HepG2 (cell line): ENCODE measurements around the gene PANK4. TPM values are rescaled to one million over a fixed set of nuclear protein-coding genes. Genes with fewer than 3 reads are reported as not detected.

Experiments
- DRAP1 ChIP-seq: IDR thresholded peaks from 2 replicates; pipeline ENCODE4 v1.6.1; 2016; ENCODE audit warnings: missing genetic modification reagents, missing compliant biosample characterization
- E2F5 ChIP-seq: sonication (generic); formaldehyde crosslinking; conservative IDR thresholded peaks from 2 replicates; pipeline ENCODE4 v1.4.0; 2020; ENCODE audit warnings: missing genetic modification reagents
- ELF4 ChIP-seq: sonication (generic); formaldehyde crosslinking; IDR thresholded peaks from 2 replicates; pipeline ENCODE4 v1.5.0; 2020; ENCODE audit warnings: missing genetic modification reagents, mild to moderate bottlenecking, moderate library complexity, borderline replicate concordance
- HOXA9 ChIP-seq: sonication (generic); formaldehyde crosslinking; IDR thresholded peaks from 2 replicates; pipeline ENCODE4 v1.8.1; 2022; ENCODE audit warnings: missing genetic modification reagents, mild to moderate bottlenecking, moderate library complexity, borderline replicate concordance
- IRF2 ChIP-seq: IDR thresholded peaks from 2 replicates; pipeline ENCODE4 v1.6.1; 2018; ENCODE audit warnings: missing genetic modification reagents, missing compliant biosample characterization
- KDM5A ChIP-seq: fragments of 200-600 bp; sonication (generic); IDR thresholded peaks from 2 replicates; pipeline ENCODE4 v1.7.0; 2018; ENCODE audit warnings: antibody characterized with exemption, mild to moderate bottlenecking, low read length, borderline replicate concordance
- KLF15 ChIP-seq: sonication (generic); formaldehyde crosslinking; IDR thresholded peaks from 2 replicates; pipeline ENCODE4 v1.8.1; 2023; ENCODE audit warnings: borderline replicate concordance, mild to moderate bottlenecking, inconsistent platforms, missing genetic modification reagents, mixed read lengths
- NFYB ChIP-seq: sonication (generic); formaldehyde crosslinking; IDR thresholded peaks from 2 replicates; pipeline ENCODE4 v1.4.0; 2020; ENCODE audit warnings: missing genetic modification reagents
- NPAS2 ChIP-seq: sonication (generic); formaldehyde crosslinking; IDR thresholded peaks from 2 replicates; pipeline ENCODE4 v1.8.0; 2022; ENCODE audit warnings: mild to moderate bottlenecking, missing genetic modification reagents, borderline replicate concordance
- PLRG1 ChIP-seq: fragments of 450-650 bp; conservative IDR thresholded peaks from 2 replicates; pipeline ENCODE4 v1.6.1; 2016
- RARA ChIP-seq: IDR thresholded peaks from 2 replicates; pipeline ENCODE4 v1.6.1; 2016; ENCODE audit warnings: missing genetic modification reagents, missing compliant biosample characterization
- SAP130 ChIP-seq: IDR thresholded peaks from 2 replicates; pipeline ENCODE4 v1.6.1; 2016; ENCODE audit warnings: low read depth
- SPEN ChIP-seq: sonication (generic); formaldehyde crosslinking; IDR thresholded peaks from 2 replicates; pipeline ENCODE4 v1.5.1; 2020; ENCODE audit warnings: low read depth, mild to moderate bottlenecking, missing genetic modification reagents
- TCF7 ChIP-seq: sonication (generic); IDR thresholded peaks from 2 replicates; pipeline ENCODE4 v1.6.1; 2016; ENCODE audit warnings: antibody characterized with exemption, low read depth
- ZFAT ChIP-seq: sonication (generic); formaldehyde crosslinking; conservative IDR thresholded peaks from 2 replicates; pipeline ENCODE4 v1.8.1; 2023; ENCODE audit warnings: missing genetic modification reagents, inconsistent platforms
- ZNF20 ChIP-seq: sonication (generic); formaldehyde crosslinking; IDR thresholded peaks from 2 replicates; pipeline ENCODE4 v1.4.0; 2020; ENCODE audit warnings: mild to moderate bottlenecking, moderate library complexity, missing genetic modification reagents
- ZNF205 ChIP-seq: IDR thresholded peaks from 2 replicates; pipeline ENCODE4 v1.6.1; 2018; ENCODE audit warnings: missing biosample characterization, missing genetic modification reagents
- ZNF275 ChIP-seq: sonication (generic); formaldehyde crosslinking; IDR thresholded peaks from 2 replicates; pipeline ENCODE4 v1.8.0; 2022; ENCODE audit warnings: missing genetic modification reagents, mild to moderate bottlenecking, inconsistent platforms, borderline replicate concordance
- ZNF326 ChIP-seq: sonication (generic); formaldehyde crosslinking; IDR thresholded peaks from 2 replicates; pipeline ENCODE4 v1.4.0; 2020; ENCODE audit warnings: missing genetic modification reagents, borderline replicate concordance
- ZNF460 ChIP-seq: sonication (generic); formaldehyde crosslinking; IDR thresholded peaks from 2 replicates; pipeline ENCODE4 v1.5.1; 2020; ENCODE audit warnings: missing genetic modification reagents, mild to moderate bottlenecking, borderline replicate concordance
- ZNF580 ChIP-seq: IDR thresholded peaks from 2 replicates; pipeline ENCODE4 v1.6.1; 2016; ENCODE audit warnings: low read depth, borderline replicate concordance
- ZNF619 ChIP-seq: sonication (generic); formaldehyde crosslinking; IDR thresholded peaks from 2 replicates; pipeline ENCODE4 v1.4.0; 2020; ENCODE audit warnings: mild to moderate bottlenecking, missing genetic modification reagents
- ZNF749 ChIP-seq: sonication (generic); formaldehyde crosslinking; IDR thresholded peaks from 2 replicates; pipeline ENCODE4 v1.8.0; 2022; ENCODE audit warnings: mild to moderate bottlenecking, missing genetic modification reagents, moderate library complexity, borderline replicate concordance
- ZNF777 ChIP-seq: sonication (generic); formaldehyde crosslinking; IDR thresholded peaks from 2 replicates; pipeline ENCODE4 v1.4.0; 2020; ENCODE audit warnings: missing genetic modification reagents
- ZNF883 ChIP-seq: sonication (generic); formaldehyde crosslinking; IDR thresholded peaks from 2 replicates; pipeline ENCODE4 v1.5.1; 2020; ENCODE audit warnings: mild to moderate bottlenecking, missing genetic modification reagents; ENCODE audit errors: not compliant biosample characterization
- ZSCAN20 ChIP-seq: sonication (generic); formaldehyde crosslinking; IDR thresholded peaks from 2 replicates; pipeline ENCODE4 v1.4.0; 2020; ENCODE audit warnings: missing genetic modification reagents, mild to moderate bottlenecking, borderline replicate concordance
- ZSCAN21 ChIP-seq: sonication (generic); formaldehyde crosslinking; IDR thresholded peaks from 2 replicates; pipeline ENCODE4 v1.8.0; 2022; ENCODE audit warnings: mild to moderate bottlenecking, missing genetic modification reagents, moderate library complexity, borderline replicate concordance
- ZSCAN31 ChIP-seq: sonication (generic); formaldehyde crosslinking; IDR thresholded peaks from 2 replicates; pipeline ENCODE4 v1.5.0; 2020; ENCODE audit warnings: low read depth, mild to moderate bottlenecking, missing genetic modification reagents
- ZZZ3 ChIP-seq: sonication (generic); formaldehyde crosslinking; IDR thresholded peaks from 2 replicates; pipeline ENCODE4 v1.4.0; 2020; ENCODE audit warnings: missing genetic modification reagents, mild to moderate bottlenecking, borderline replicate concordance
- polyA plus RNA-seq, 8 experiments: library from polyadenylated mRNA; depleted of rRNA in 3 of 8; stranded (reverse) in 7 of 8; unstranded in 1 of 8; fragments of >200 nt; fragmentation: Illumina TruSeq in 4 of 8; extraction: Trizol in 4 of 8; gene quantifications; 2 replicates each; pipeline versions ENCODE4 v1.2.1 to v1.2.3, GENCODE V29; 2011 to 2016; ENCODE audit warnings: low read depth in 4 of 8, missing spikeins in 1 of 8, mixed read lengths in 1 of 8; ENCODE audit not compliant: insufficient read depth in 1 of 8
- total RNA-seq, 5 experiments: library from RNA; depleted of rRNA; stranded (reverse); fragments of >200 nt; fragmentation: Illumina TruSeq; extraction: Trizol; gene quantifications; 2 replicates each; pipeline ENCODE4 v1.2.3, GENCODE V29; 2016; ENCODE audit warnings: low read depth in 1 of 5

The PANK4 gene
- total and polyA plus RNA-seq, 2 of the 13 experiments (the other 11 are each of a cell fraction or from before 2014, with no cell fraction given): 17.4 to 19.3 TPM

GRCh38 chr1:2545754-2546514 is 19.5 kb upstream of the PANK4 start (continued):
- TF ChIP-seq DRAP1 (peak; percentile 95), ZSCAN21 (CRISPR knock-in tag) (0 out of 2 replicates have a peak, but pooled peaks have one; percentile 38), IRF2 (CRISPR knock-in tag) (peak; percentile 58; the same call in 1 of the 2 replicates), ZNF619 (CRISPR knock-in tag) (no peak), E2F5 (CRISPR knock-in tag) (no peak), ZSCAN31 (CRISPR knock-in tag) (0 out of 2 replicates have a peak, but pooled peaks have one; percentile 56), ZSCAN20 (CRISPR knock-in tag) (no peak), KDM5A (0 out of 2 replicates have a peak, but pooled peaks have one; percentile 28), ZNF749 (CRISPR knock-in tag) (0 out of 2 replicates have a peak, but pooled peaks have one; percentile 34), ZNF460 (CRISPR knock-in tag) (peak; percentile 94), NFYB (CRISPR knock-in tag) (peak; percentile 63), ZFAT (CRISPR knock-in tag) (no peak), ZZZ3 (CRISPR knock-in tag) (no peak), KLF15 (CRISPR knock-in tag) (no peak), ZNF580 (CRISPR knock-in tag) (peak; percentile 66; the same call in 1 of the 2 replicates), ELF4 (CRISPR knock-in tag) (no peak), HOXA9 (no peak), SPEN (peak; percentile 90), ZNF20 (CRISPR knock-in tag) (no peak), PLRG1 (no peak), SAP130 (CRISPR knock-in tag) (peak; percentile 66), ZNF777 (peak; percentile 48; the same call in 1 of the 2 replicates), ZNF883 (peak; percentile 15), ZNF275 (0 out of 2 replicates have a peak, but pooled peaks have one; percentile 16), TCF7 (no peak), NPAS2 (no peak), RARA (CRISPR knock-in tag) (no peak), ZNF205 (CRISPR knock-in tag) (peak; percentile 40; the same call in 1 of the 2 replicates), ZNF326 (CRISPR knock-in tag) (no peak)
